HEK293T (cell line): ENCODE measurements around the gene SLC26A9.

Experiments
- ARNT ChIP-seq: fragments of 450-650 bp; IDR thresholded peaks from 2 replicates; pipeline ENCODE4 v1.6.1; 2017; ENCODE audit warnings: mild to moderate bottlenecking
- BHLHE40 ChIP-seq: fragments of 450-650 bp; IDR thresholded peaks from 2 replicates; pipeline ENCODE4 v1.6.1; 2016; ENCODE audit warnings: mild to moderate bottlenecking, moderate library complexity, borderline replicate concordance
- CTBP1 ChIP-seq: fragments of 450-650 bp; IDR thresholded peaks from 2 replicates; pipeline ENCODE4 v1.6.1; 2016; ENCODE audit warnings: borderline replicate concordance
- L3MBTL2 ChIP-seq: fragments of 450-650 bp; conservative IDR thresholded peaks from 2 replicates; pipeline ENCODE4 v1.6.1; 2016; ENCODE audit warnings: mild to moderate bottlenecking
- SUZ12 ChIP-seq: fragments of 450-650 bp; IDR thresholded peaks from 2 replicates; pipeline ENCODE4 v1.6.1; 2016; ENCODE audit warnings: mild to moderate bottlenecking
- ZNF384 ChIP-seq: fragments of 450-650 bp; IDR thresholded peaks from 2 replicates; pipeline ENCODE4 v1.6.1; 2016

DNA sequence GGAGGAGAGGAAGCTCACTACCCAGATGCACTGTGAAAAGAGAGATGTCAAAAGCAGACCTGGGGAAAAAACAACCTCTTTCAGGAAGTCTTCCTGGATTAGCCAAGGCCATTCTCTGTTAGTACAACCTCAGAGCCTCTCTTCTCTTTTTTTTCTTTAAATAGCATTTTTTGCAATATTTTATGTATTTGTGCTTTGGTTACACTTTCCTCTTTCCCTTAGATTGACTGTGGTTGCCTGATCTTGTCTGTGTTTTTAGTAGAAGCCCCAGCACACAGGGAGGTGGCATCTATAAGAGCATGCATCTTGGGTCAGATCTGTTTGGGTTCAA, 18.8 kb downstream of the SLC26A9 start:
- TF ChIP-seq CTBP1 (no peak), ARNT (no peak), ZNF384 (no peak), BHLHE40 (no peak), SUZ12 (no peak), L3MBTL2 (no peak)
